HepG2 (cell line): ENCODE data around the gene EEFSEC. TPM values are rescaled to one million over a fixed set of nuclear protein-coding genes. Genes with fewer than 3 reads are reported as not detected.

ENCODE experiments used
- ATAC-seq: fragments of 200-7000 bp; cut with Tn5 transposase; 3 replicates; pipeline ENCODE4 v1.9.1; 2020; ENCODE audit warnings: mild to moderate bottlenecking, moderate library complexity
- BruUV-seq: library from RNA; stranded (reverse); fragments of 400-500 nt; replicated peaks from 2 replicates; lab custom pipeline; 2021; lab: Mats Ljungman, UMichigan
- CTCF ChIA-PET: fragments of 300-600 bp; formaldehyde crosslinking; extraction: SDS; loops from one replicate; lab custom pipeline; 2021; ENCODE audit warnings: low total read pairs, inconsistent platforms, low intra/inter-chr PET ratio; lab: Yijun Ruan, JAX
- POLR2A ChIA-PET: fragments of 350-600 bp; sonication (Branson Sonifier 250); formaldehyde crosslinking; loops from one replicate; lab custom pipeline; 2020; ENCODE audit warnings: antibody characterized with exemption, inconsistent platforms; lab: Yijun Ruan, JAX
- DNase-seq: peaks from one replicate; pipeline ENCODE4 v3.0.0-alpha.2; 2015; ENCODE audit warnings: low spot score
- FAIRE-seq: peaks from 3 replicates; lab custom pipeline; 2011; peaks lifted over from hg19 to GRCh38; lab: Jason Lieb, UNC
- H2AFZ ChIP-seq: one replicate; pipeline ENCODE4 v1.6.1; 2011; ENCODE audit warnings: low read length, inconsistent platforms
- H3K27ac ChIP-seq: fragments of 300-600 bp; 3 replicates; pipeline ENCODE4 v1.8.0; 2011; ENCODE audit warnings: mixed run types, mild to moderate bottlenecking, mixed read lengths, low read length, inconsistent platforms; ENCODE audit not compliant: insufficient read depth; ENCODE audit errors: extremely low read length
- H3K27me3 ChIP-seq, 2 experiments: fragments of 200-600 bp in 1 of 2; 2 replicates in 1 of 2; 3 replicates in 1 of 2; pipeline versions ENCODE4 v1.6.0 to v1.8.0; 2011; ENCODE audit warnings: low read length in 2 of 2, mild to moderate bottlenecking in 2 of 2, moderate library complexity in 2 of 2, inconsistent platforms in 1 of 2; ENCODE audit not compliant: insufficient read depth in 2 of 2, control insufficient read depth in 1 of 2
- H3K36me3 ChIP-seq, 2 experiments: fragments of 200-600 bp in 1 of 2; replicated peaks in 1 of 2; 2 replicates in 1 of 2; 3 replicates in 1 of 2; pipeline versions ENCODE4 v1.5.1 to v1.8.0; 2011; ENCODE audit warnings: low read length in 2 of 2, inconsistent platforms in 1 of 2; ENCODE audit not compliant: insufficient read depth in 2 of 2, control insufficient read depth in 1 of 2
- H3K4me1 ChIP-seq: 2 replicates; pipeline ENCODE4 v1.5.1; 2012; ENCODE audit warnings: low read length, inconsistent platforms; ENCODE audit not compliant: insufficient read depth
- H3K4me2 ChIP-seq: 2 replicates; pipeline ENCODE4 v1.6.0; 2011; ENCODE audit warnings: low read depth, low read length, inconsistent platforms
- H3K4me3 ChIP-seq, 3 experiments: fragments of 200-600 bp in 1 of 3; sonication (generic), shearing (Covaris generic) in 1 of 3; replicated peaks in 1 of 3; 2 replicates each; pipeline ENCODE4 v1.5.1; 2011 to 2016; ENCODE audit warnings: low read length in 3 of 3, inconsistent platforms in 2 of 3, low read depth in 2 of 3, mild to moderate bottlenecking in 2 of 3, control low read depth in 1 of 3, mixed read lengths in 1 of 3; ENCODE audit not compliant: insufficient read depth in 1 of 3
- H3K79me2 ChIP-seq: one replicate; pipeline ENCODE4 v1.6.1; 2011; ENCODE audit warnings: low read length, inconsistent platforms; ENCODE audit not compliant: insufficient read depth
- H3K9ac ChIP-seq: 2 replicates; pipeline ENCODE4 v1.6.0; 2011; ENCODE audit warnings: mild to moderate bottlenecking, low read depth, low read length, inconsistent platforms; ENCODE audit not compliant: insufficient read depth
- H3K9me3 ChIP-seq: 2 replicates; pipeline ENCODE4 v1.5.1; 2012; ENCODE audit warnings: mild to moderate bottlenecking, low read length
- H4K20me1 ChIP-seq: 2 replicates; pipeline ENCODE4 v1.6.0; 2011; ENCODE audit warnings: inconsistent platforms, mild to moderate bottlenecking, low read length, moderate library complexity; ENCODE audit not compliant: insufficient read depth
- CAMTA2 ChIP-seq: sonication (generic); formaldehyde crosslinking; IDR thresholded peaks from 2 replicates; pipeline ENCODE4 v1.4.0; 2020; ENCODE audit warnings: mild to moderate bottlenecking, missing genetic modification reagents, borderline replicate concordance
- CENPT ChIP-seq: sonication (generic); formaldehyde crosslinking; IDR thresholded peaks from 2 replicates; pipeline ENCODE4 v1.8.0; 2022; ENCODE audit warnings: low read depth, mild to moderate bottlenecking, moderate library complexity, missing genetic modification reagents
- HNF1B ChIP-seq: sonication (generic); formaldehyde crosslinking; IDR thresholded peaks from 2 replicates; pipeline ENCODE4 v1.5.1; 2020; ENCODE audit warnings: mild to moderate bottlenecking, moderate library complexity, missing genetic modification reagents
- NR2C2 ChIP-seq: sonication (generic); formaldehyde crosslinking; IDR thresholded peaks from 2 replicates; pipeline ENCODE4 v1.4.0; 2020; ENCODE audit warnings: missing genetic modification reagents, mild to moderate bottlenecking, moderate library complexity, borderline replicate concordance
- THAP7 ChIP-seq: sonication (generic); formaldehyde crosslinking; IDR thresholded peaks from 2 replicates; pipeline ENCODE4 v1.8.1; 2023; ENCODE audit warnings: mild to moderate bottlenecking, missing genetic modification reagents
- ZNF253 ChIP-seq: sonication (generic); formaldehyde crosslinking; IDR thresholded peaks from 2 replicates; pipeline ENCODE4 v1.8.0; 2022; ENCODE audit warnings: mild to moderate bottlenecking, missing genetic modification reagents, borderline replicate concordance
- ZNF33B ChIP-seq: sonication (generic); formaldehyde crosslinking; IDR thresholded peaks from 2 replicates; pipeline ENCODE4 v1.5.1; 2020; ENCODE audit warnings: mild to moderate bottlenecking, missing genetic modification reagents
- ZNF724P ChIP-seq: sonication (generic); formaldehyde crosslinking; IDR thresholded peaks from 2 replicates; pipeline ENCODE4 v1.8.0; 2022; ENCODE audit warnings: missing genetic modification reagents, borderline replicate concordance
- ZNF737 ChIP-seq: sonication (generic); formaldehyde crosslinking; IDR thresholded peaks from 2 replicates; pipeline ENCODE4 v1.5.0; 2020; ENCODE audit warnings: missing genetic modification reagents, mild to moderate bottlenecking, borderline replicate concordance
- WGBS: methylation state at CpG from one replicate; pipeline ENCODE4 v1.1.6; 2017; ENCODE audit warnings: low lambda C conversion rate; 5-methylcytosine and 5-hydroxymethylcytosine counted together
- in situ Hi-C: cut with HindIII; loops from 2 replicates; pipeline ENCODE4 v1.10.0; 2017; ENCODE audit warnings: low pct_unique_long_range_greater_than_20kb; ENCODE audit not compliant: extremely low pct_ligation_motif_present
- intact Hi-C: fragments of 100-400 bp; cut with micrococcal nuclease; formaldehyde crosslinking; loops from one replicate; pipeline ENCODE4 v1.10.0; 2022; ENCODE audit not compliant: unreplicated experiment
- polyA plus RNA-seq, 8 experiments: library from polyadenylated mRNA; depleted of rRNA in 3 of 8; stranded (reverse) in 7 of 8; unstranded in 1 of 8; fragments of >200 nt; fragmentation: Illumina TruSeq in 4 of 8; extraction: Trizol in 4 of 8; gene quantifications; 2 replicates each; pipeline versions ENCODE4 v1.2.1 to v1.2.3, GENCODE V29; 2011 to 2016; ENCODE audit warnings: low read depth in 4 of 8, missing spikeins in 1 of 8, mixed read lengths in 1 of 8; ENCODE audit not compliant: insufficient read depth in 1 of 8
- total RNA-seq, 5 experiments: library from RNA; depleted of rRNA; stranded (reverse); fragments of >200 nt; fragmentation: Illumina TruSeq; extraction: Trizol; gene quantifications; 2 replicates each; pipeline ENCODE4 v1.2.3, GENCODE V29; 2016; ENCODE audit warnings: low read depth in 1 of 5
- TF ChIP-seq, protein P1 (sequence below): sonication (generic); formaldehyde crosslinking; IDR thresholded peaks from 2 replicates; pipeline ENCODE4 v1.5.1; 2020; ENCODE audit warnings: missing genetic modification reagents, mild to moderate bottlenecking, borderline replicate concordance

The EEFSEC gene
- total and polyA plus RNA-seq, 2 of the 13 experiments (the other 11 are each of a cell fraction or from before 2014, with no cell fraction given) = 6.4 to 24.2 TPM

- WGBS = 22% methylated on average over 5 of the region's 6 CpGs
- Histone ChIP-seq H3K36me3 (no peaks in the 10 kb centered on the region), H3K9ac (no peak overlapping the region), H3K4me2 (no peak overlapping the region), H2AFZ (no peak overlapping the region), H3K27me3 (peaks cover 11 to 73% of the 10 kb centered on the region in 2 experiments), H3K4me3 (no peak overlapping the region), H4K20me1 (no peaks in the 10 kb centered on the region), H3K9me3 (no peaks in the 10 kb centered on the region), H3K4me1 (no peaks in the 10 kb centered on the region), H3K27ac (no peak overlapping the region), H3K79me2 (no peaks in the 10 kb centered on the region)
- ATAC-seq (no peak), FAIRE-seq (no peak), DNase-seq (no peak)
- ChIA-PET CTCF (no interaction called here), POLR2A (no interaction called here)
- no TSS peak for BruUV-seq
- TF ChIP-seq ZNF253 (CRISPR knock-in tag) (no peak), CAMTA2 (no peak), ZNF724P (CRISPR knock-in tag) (no peak), CENPT (CRISPR knock-in tag) (no peak), HNF1B (CRISPR knock-in tag) (no peak), NR2C2 (CRISPR knock-in tag) (no peak), ZNF33B (CRISPR knock-in tag) (no peak), THAP7 (CRISPR knock-in tag) (no peak), ZNF737 (CRISPR knock-in tag) (no peak)
- TF ChIP-seq, protein P1, sequence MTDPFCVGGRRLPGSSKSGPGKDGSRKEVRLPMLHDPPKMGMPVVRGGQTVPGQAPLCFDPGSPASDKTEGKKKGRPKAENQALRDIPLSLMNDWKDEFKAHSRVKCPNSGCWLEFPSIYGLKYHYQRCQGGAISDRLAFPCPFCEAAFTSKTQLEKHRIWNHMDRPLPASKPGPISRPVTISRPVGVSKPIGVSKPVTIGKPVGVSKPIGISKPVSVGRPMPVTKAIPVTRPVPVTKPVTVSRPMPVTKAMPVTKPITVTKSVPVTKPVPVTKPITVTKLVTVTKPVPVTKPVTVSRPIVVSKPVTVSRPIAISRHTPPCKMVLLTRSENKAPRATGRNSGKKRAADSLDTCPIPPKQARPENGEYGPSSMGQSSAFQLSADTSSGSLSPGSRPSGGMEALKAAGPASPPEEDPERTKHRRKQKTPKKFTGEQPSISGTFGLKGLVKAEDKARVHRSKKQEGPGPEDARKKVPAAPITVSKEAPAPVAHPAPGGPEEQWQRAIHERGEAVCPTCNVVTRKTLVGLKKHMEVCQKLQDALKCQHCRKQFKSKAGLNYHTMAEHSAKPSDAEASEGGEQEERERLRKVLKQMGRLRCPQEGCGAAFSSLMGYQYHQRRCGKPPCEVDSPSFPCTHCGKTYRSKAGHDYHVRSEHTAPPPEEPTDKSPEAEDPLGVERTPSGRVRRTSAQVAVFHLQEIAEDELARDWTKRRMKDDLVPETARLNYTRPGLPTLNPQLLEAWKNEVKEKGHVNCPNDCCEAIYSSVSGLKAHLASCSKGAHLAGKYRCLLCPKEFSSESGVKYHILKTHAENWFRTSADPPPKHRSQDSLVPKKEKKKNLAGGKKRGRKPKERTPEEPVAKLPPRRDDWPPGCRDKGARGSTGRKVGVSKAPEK (CRISPR knock-in tag) = no peak
- in situ Hi-C loops (no loop called here), intact Hi-C loops (no loop called here)
Observed at GRCh38 chr3:128442949-128443348, 289.7 kb downstream of the EEFSEC start.
